HepG2 (cell line): ENCODE results near the gene AUNIP. TPM values are rescaled to one million over a fixed set of nuclear protein-coding genes. Genes with fewer than 3 reads are reported as not detected.

Experiments used
- ARNT2 ChIP-seq: sonication (generic); formaldehyde crosslinking; IDR thresholded peaks from 2 replicates; pipeline ENCODE4 v1.8.0; 2022; ENCODE audit warnings: mild to moderate bottlenecking, low read depth, missing genetic modification reagents, moderate library complexity
- BRD4 ChIP-seq: sonication (generic); formaldehyde crosslinking; IDR thresholded peaks from 2 replicates; pipeline ENCODE4 v1.4.0; 2020; ENCODE audit warnings: missing genetic modification reagents
- CREB1 ChIP-seq, 2 experiments: fragments of 450-650 bp in 1 of 2; IDR thresholded peaks; 2 replicates each; pipeline ENCODE4 v1.6.1; 2016 to 2017; ENCODE audit warnings: control low read depth in 1 of 2, mild to moderate bottlenecking in 1 of 2, missing compliant biosample characterization in 1 of 2, missing genetic modification characterization in 1 of 2
- DPF2 ChIP-seq: sonication (generic); formaldehyde crosslinking; IDR thresholded peaks from 2 replicates; pipeline ENCODE4 v1.4.0; 2020; ENCODE audit warnings: mild to moderate bottlenecking, low read depth, missing genetic modification reagents, borderline replicate concordance
- LCORL ChIP-seq, 2 experiments: fragments of 450-650 bp in 1 of 2; sonication (generic) in 1 of 2; formaldehyde crosslinking in 1 of 2; IDR thresholded peaks; 2 replicates each; pipeline versions ENCODE4 v1.5.0 to v1.6.1; 2017 to 2020; ENCODE audit warnings: antibody characterized with exemption in 1 of 2, missing genetic modification reagents in 1 of 2
- NCOA2 ChIP-seq: sonication (generic); formaldehyde crosslinking; IDR thresholded peaks from 2 replicates; pipeline ENCODE4 v1.8.0; 2022; ENCODE audit warnings: inconsistent platforms
- PHF8 ChIP-seq: sonication (generic); formaldehyde crosslinking; IDR thresholded peaks from 2 replicates; pipeline ENCODE4 v1.5.0; 2020; ENCODE audit warnings: missing genetic modification reagents
- POLR2AphosphoS5 ChIP-seq: IDR thresholded peaks from 2 replicates; pipeline ENCODE4 v1.6.1; 2012; ENCODE audit warnings: low read depth, low read length
- RFXAP ChIP-seq: sonication (generic); formaldehyde crosslinking; IDR thresholded peaks from 2 replicates; pipeline ENCODE4 v1.4.0; 2020; ENCODE audit warnings: missing genetic modification reagents, borderline replicate concordance
- SP4 ChIP-seq: sonication (generic); formaldehyde crosslinking; IDR thresholded peaks from 2 replicates; pipeline ENCODE4 v1.8.1; 2023; ENCODE audit warnings: mild to moderate bottlenecking, missing genetic modification reagents
- TBP ChIP-seq: sonication (generic); formaldehyde crosslinking; IDR thresholded peaks from 2 replicates; pipeline ENCODE4 v1.5.0; 2020; ENCODE audit warnings: missing genetic modification reagents
- TCF7 ChIP-seq: sonication (generic); IDR thresholded peaks from 2 replicates; pipeline ENCODE4 v1.6.1; 2016; ENCODE audit warnings: antibody characterized with exemption, low read depth
- TCF7L2 ChIP-seq: IDR thresholded peaks from 2 replicates; pipeline ENCODE4 v1.6.1; 2011; ENCODE audit warnings: mild to moderate bottlenecking, low read depth, low read length, moderate library complexity
- XRCC5 ChIP-seq: fragments of 200-400 bp; formaldehyde crosslinking; optimal IDR thresholded peaks from 2 replicates; pipeline ENCODE3; 2017; ENCODE audit warnings: mild to moderate bottlenecking, low read length
- ZFX ChIP-seq: sonication (generic); formaldehyde crosslinking; IDR thresholded peaks from 2 replicates; pipeline ENCODE4 v1.4.0; 2020; ENCODE audit warnings: mild to moderate bottlenecking, low read depth, missing genetic modification reagents, moderate library complexity
- ZNF274 ChIP-seq: sonication (generic); formaldehyde crosslinking; IDR thresholded peaks from 2 replicates; pipeline ENCODE4 v1.5.1; 2020; ENCODE audit warnings: mild to moderate bottlenecking, missing genetic modification reagents
- ZNF451 ChIP-seq: sonication (generic); formaldehyde crosslinking; IDR thresholded peaks from 2 replicates; pipeline ENCODE4 v1.5.0; 2020; ENCODE audit warnings: mild to moderate bottlenecking, missing genetic modification reagents
- ZNF7 ChIP-seq: IDR thresholded peaks from 2 replicates; pipeline ENCODE4 v1.6.1; 2016; ENCODE audit warnings: missing biosample characterization, missing genetic modification reagents
- ZNF788 ChIP-seq: sonication (generic); formaldehyde crosslinking; IDR thresholded peaks from 2 replicates; pipeline ENCODE4 v1.5.0; 2020; ENCODE audit warnings: mild to moderate bottlenecking, missing genetic modification reagents, borderline replicate concordance
- ZSCAN25 ChIP-seq: sonication (generic); formaldehyde crosslinking; IDR thresholded peaks from 2 replicates; pipeline ENCODE4 v1.8.0; 2022; ENCODE audit warnings: mild to moderate bottlenecking, missing genetic modification reagents
- polyA plus RNA-seq, 8 experiments: library from polyadenylated mRNA; depleted of rRNA in 3 of 8; stranded (reverse) in 7 of 8; unstranded in 1 of 8; fragments of >200 nt; fragmentation: Illumina TruSeq in 4 of 8; extraction: Trizol in 4 of 8; gene quantifications; 2 replicates each; pipeline versions ENCODE4 v1.2.1 to v1.2.3, GENCODE V29; 2011 to 2016; ENCODE audit warnings: low read depth in 4 of 8, missing spikeins in 1 of 8, mixed read lengths in 1 of 8; ENCODE audit not compliant: insufficient read depth in 1 of 8
- total RNA-seq, 5 experiments: library from RNA; depleted of rRNA; stranded (reverse); fragments of >200 nt; fragmentation: Illumina TruSeq; extraction: Trizol; gene quantifications; 2 replicates each; pipeline ENCODE4 v1.2.3, GENCODE V29; 2016; ENCODE audit warnings: low read depth in 1 of 5
- TF ChIP-seq, protein P1 (sequence below): IDR thresholded peaks from 2 replicates; pipeline ENCODE4 v1.6.1; 2016; ENCODE audit warnings: missing compliant biosample characterization, missing genetic modification reagents, borderline replicate concordance
- TF ChIP-seq, protein P2 (sequence below): sonication (generic); formaldehyde crosslinking; IDR thresholded peaks from 2 replicates; pipeline ENCODE4 v1.8.0; 2022; ENCODE audit warnings: mild to moderate bottlenecking, missing genetic modification reagents, borderline replicate concordance
- TF ChIP-seq, protein P3 (sequence below): sonication (generic); formaldehyde crosslinking; IDR thresholded peaks from 2 replicates; pipeline ENCODE4 v1.4.0; 2020; ENCODE audit warnings: missing genetic modification reagents
- TF ChIP-seq, protein P4 (sequence below): sonication (generic); formaldehyde crosslinking; IDR thresholded peaks from 2 replicates; pipeline ENCODE4 v1.8.1; 2023; ENCODE audit warnings: mild to moderate bottlenecking, missing genetic modification reagents

The AUNIP gene
- total and polyA plus RNA-seq, 2 of the 13 experiments (the other 11 are each of a cell fraction or from before 2014, with no cell fraction given) = 3.8 to 12.3 TPM

GRCh38 chr1:25871086-25871703 is 11.9 kb upstream of the AUNIP start (continued):
- TF ChIP-seq SP4 (CRISPR knock-in tag) (peak; percentile 53; the same call in 1 of the 2 replicates), CREB1 (IDR thresholded peaks at IDR 0.05) (no peak), CREB1 (CRISPR knock-in tag; IDR thresholded peaks at IDR 0.05) (peak; percentile 20; the same call in 1 of the 2 replicates), XRCC5 (peak; percentile 19), ZNF788 (CRISPR knock-in tag) (0 out of 2 replicates have a peak, but pooled peaks have one; percentile 15), LCORL (IDR thresholded peaks at IDR 0.05) (no peak), LCORL (CRISPR knock-in tag; IDR thresholded peaks at IDR 0.05) (peak; percentile 70; the same call in 1 of the 2 replicates), ZNF274 (CRISPR knock-in tag) (no peak), NCOA2 (CRISPR knock-in tag) (peak; percentile 71), TCF7 (no peak), ARNT2 (CRISPR knock-in tag) (peak; percentile 29; the same call in 1 of the 2 replicates), PHF8 (CRISPR knock-in tag) (peak; percentile 6; the same call in 1 of the 2 replicates), TBP (CRISPR knock-in tag) (no peak), ZNF7 (CRISPR knock-in tag) (no peak), BRD4 (CRISPR knock-in tag) (0 out of 2 replicates have a peak, but pooled peaks have one; percentile 2), RFXAP (0 out of 2 replicates have a peak, but pooled peaks have one; percentile 8), POLR2AphosphoS5 (peak; percentile 39; the same call in 1 of the 2 replicates), TCF7L2 (no peak), ZFX (peak; percentile 63), ZSCAN25 (CRISPR knock-in tag) (peak; percentile 76), ZNF451 (CRISPR knock-in tag) (0 out of 2 replicates have a peak, but pooled peaks have one; percentile 31), DPF2 (0 out of 2 replicates have a peak, but pooled peaks have one; percentile 28)
- TF ChIP-seq, protein P1, sequence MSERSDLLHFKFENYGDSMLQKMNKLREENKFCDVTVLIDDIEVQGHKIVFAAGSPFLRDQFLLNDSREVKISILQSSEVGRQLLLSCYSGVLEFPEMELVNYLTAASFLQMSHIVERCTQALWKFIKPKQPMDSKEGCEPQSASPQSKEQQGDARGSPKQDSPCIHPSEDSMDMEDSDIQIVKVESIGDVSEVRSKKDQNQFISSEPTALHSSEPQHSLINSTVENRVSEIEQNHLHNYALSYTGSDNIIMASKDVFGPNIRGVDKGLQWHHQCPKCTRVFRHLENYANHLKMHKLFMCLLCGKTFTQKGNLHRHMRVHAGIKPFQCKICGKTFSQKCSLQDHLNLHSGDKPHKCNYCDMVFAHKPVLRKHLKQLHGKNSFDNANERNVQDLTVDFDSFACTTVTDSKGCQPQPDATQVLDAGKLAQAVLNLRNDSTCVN = no peak
- TF ChIP-seq, protein P2, sequence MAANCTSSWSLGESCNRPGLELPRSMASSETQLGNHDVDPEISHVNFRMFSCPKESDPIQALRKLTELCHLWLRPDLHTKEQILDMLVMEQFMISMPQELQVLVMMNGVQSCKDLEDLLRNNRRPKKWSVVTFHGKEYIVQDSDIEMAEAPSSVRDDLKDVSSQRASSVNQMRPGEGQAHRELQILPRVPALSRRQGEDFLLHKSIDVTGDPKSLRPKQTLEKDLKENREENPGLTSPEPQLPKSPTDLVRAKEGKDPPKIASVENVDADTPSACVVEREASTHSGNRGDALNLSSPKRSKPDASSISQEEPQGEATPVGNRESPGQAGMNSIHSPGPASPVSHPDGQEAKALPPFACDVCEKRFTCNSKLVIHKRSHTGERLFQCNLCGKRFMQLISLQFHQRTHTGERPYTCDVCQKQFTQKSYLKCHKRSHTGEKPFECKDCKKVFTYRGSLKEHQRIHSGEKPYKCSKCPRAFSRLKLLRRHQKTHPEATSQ = 0 out of 2 replicates have a peak, but pooled peaks have one; percentile 37
- TF ChIP-seq, protein P3, sequence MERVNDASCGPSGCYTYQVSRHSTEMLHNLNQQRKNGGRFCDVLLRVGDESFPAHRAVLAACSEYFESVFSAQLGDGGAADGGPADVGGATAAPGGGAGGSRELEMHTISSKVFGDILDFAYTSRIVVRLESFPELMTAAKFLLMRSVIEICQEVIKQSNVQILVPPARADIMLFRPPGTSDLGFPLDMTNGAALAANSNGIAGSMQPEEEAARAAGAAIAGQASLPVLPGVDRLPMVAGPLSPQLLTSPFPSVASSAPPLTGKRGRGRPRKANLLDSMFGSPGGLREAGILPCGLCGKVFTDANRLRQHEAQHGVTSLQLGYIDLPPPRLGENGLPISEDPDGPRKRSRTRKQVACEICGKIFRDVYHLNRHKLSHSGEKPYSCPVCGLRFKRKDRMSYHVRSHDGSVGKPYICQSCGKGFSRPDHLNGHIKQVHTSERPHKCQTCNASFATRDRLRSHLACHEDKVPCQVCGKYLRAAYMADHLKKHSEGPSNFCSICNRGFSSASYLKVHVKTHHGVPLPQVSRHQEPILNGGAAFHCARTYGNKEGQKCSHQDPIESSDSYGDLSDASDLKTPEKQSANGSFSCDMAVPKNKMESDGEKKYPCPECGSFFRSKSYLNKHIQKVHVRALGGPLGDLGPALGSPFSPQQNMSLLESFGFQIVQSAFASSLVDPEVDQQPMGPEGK (CRISPR knock-in tag) = no peak; the same call in 1 of the 2 replicates
- TF ChIP-seq, protein P4, sequence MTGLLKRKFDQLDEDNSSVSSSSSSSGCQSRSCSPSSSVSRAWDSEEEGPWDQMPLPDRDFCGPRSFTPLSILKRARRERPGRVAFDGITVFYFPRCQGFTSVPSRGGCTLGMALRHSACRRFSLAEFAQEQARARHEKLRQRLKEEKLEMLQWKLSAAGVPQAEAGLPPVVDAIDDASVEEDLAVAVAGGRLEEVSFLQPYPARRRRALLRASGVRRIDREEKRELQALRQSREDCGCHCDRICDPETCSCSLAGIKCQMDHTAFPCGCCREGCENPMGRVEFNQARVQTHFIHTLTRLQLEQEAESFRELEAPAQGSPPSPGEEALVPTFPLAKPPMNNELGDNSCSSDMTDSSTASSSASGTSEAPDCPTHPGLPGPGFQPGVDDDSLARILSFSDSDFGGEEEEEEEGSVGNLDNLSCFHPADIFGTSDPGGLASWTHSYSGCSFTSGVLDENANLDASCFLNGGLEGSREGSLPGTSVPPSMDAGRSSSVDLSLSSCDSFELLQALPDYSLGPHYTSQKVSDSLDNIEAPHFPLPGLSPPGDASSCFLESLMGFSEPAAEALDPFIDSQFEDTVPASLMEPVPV (CRISPR knock-in tag) = 0 out of 2 replicates have a peak, but pooled peaks have one; percentile 63
